Type B pancreatic cell (in vitro differentiated cells): ENCODE data around the gene POU2F1. TPM values are rescaled to one million over a fixed set of nuclear protein-coding genes. Genes with fewer than 3 reads are reported as not detected.

ENCODE experiments used
- DNase-seq: peaks from one replicate; pipeline ENCODE4 v3.0.0; 2021; ENCODE audit warnings: mixed read lengths; ENCODE audit not compliant: unreplicated experiment; ENCODE audit errors: extremely low spot score
- H3K27ac Mint-ChIP-seq: 2 replicates; pipeline ENCODE4 v1.8.0; 2021; ENCODE audit warnings: mild to moderate bottlenecking, mixed read lengths
- H3K27me3 Mint-ChIP-seq: 2 replicates; pipeline ENCODE4 v1.8.0; 2021; ENCODE audit warnings: mixed read lengths
- H3K36me3 Mint-ChIP-seq: 2 replicates; pipeline ENCODE4 v1.8.0; 2021; ENCODE audit warnings: mixed read lengths
- H3K4me1 Mint-ChIP-seq: one replicate; pipeline ENCODE4 v1.8.0; 2021; ENCODE audit warnings: mixed read lengths; ENCODE audit not compliant: unreplicated experiment
- H3K4me3 Mint-ChIP-seq: 2 replicates; pipeline ENCODE4 v1.8.0; 2021; ENCODE audit warnings: mild to moderate bottlenecking, mixed read lengths
- H3K9me3 Mint-ChIP-seq: 2 replicates; pipeline ENCODE4 v1.8.0; 2021; ENCODE audit warnings: mixed read lengths
- total RNA-seq: library from RNA; stranded (reverse); gene quantifications from 2 replicates; pipeline ENCODE4 v1.2.1, GENCODE V29; 2021; ENCODE audit warnings: low replicate concordance
- TF ChIP-seq, protein P1 (sequence below): fragments of 200-600 bp; sonication (generic); conservative IDR thresholded peaks from 2 replicates; pipeline ENCODE4 v1.5.0; 2021; ENCODE audit warnings: antibody characterized with exemption, mild to moderate bottlenecking

Gene POU2F1
- total RNA-seq, 1 donor from 2014 or later: 24.2 TPM

- DNase-seq: no peak
- Mint-ChIP-seq H3K9me3 (peaks cover 21% of the 10 kb centered on the region), H3K27me3 (no peaks in the 10 kb centered on the region), H3K36me3 (peaks cover 36% of the 10 kb centered on the region), H3K4me3 (no peak overlapping the region), H3K27ac (no peak overlapping the region), H3K4me1 (no peaks in the 10 kb centered on the region)
- TF ChIP-seq, protein P1, sequence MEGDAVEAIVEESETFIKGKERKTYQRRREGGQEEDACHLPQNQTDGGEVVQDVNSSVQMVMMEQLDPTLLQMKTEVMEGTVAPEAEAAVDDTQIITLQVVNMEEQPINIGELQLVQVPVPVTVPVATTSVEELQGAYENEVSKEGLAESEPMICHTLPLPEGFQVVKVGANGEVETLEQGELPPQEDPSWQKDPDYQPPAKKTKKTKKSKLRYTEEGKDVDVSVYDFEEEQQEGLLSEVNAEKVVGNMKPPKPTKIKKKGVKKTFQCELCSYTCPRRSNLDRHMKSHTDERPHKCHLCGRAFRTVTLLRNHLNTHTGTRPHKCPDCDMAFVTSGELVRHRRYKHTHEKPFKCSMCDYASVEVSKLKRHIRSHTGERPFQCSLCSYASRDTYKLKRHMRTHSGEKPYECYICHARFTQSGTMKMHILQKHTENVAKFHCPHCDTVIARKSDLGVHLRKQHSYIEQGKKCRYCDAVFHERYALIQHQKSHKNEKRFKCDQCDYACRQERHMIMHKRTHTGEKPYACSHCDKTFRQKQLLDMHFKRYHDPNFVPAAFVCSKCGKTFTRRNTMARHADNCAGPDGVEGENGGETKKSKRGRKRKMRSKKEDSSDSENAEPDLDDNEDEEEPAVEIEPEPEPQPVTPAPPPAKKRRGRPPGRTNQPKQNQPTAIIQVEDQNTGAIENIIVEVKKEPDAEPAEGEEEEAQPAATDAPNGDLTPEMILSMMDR: no peak
Measured at GRCh38 chr1:167322483-167322882, 101.8 kb downstream of the POU2F1 start.

GRCh38 chr1:167325151-167325550 lies 104.5 kb downstream of the POU2F1 start:
- peaks cover 32% of the 10 kb centered on the region for H3K36me3 Mint-ChIP-seq
- TF ChIP-seq, protein P1: no peak
- peaks cover 21% of the 10 kb centered on the region for H3K9me3 Mint-ChIP-seq
- H3K4me3 Mint-ChIP-seq: no peak overlapping the region
- no peak for DNase-seq
- no peaks in the 10 kb centered on the region for H3K27me3 Mint-ChIP-seq
- H3K4me1 Mint-ChIP-seq: no peaks in the 10 kb centered on the region
- no peak overlapping the region for H3K27ac Mint-ChIP-seq

DNA sequence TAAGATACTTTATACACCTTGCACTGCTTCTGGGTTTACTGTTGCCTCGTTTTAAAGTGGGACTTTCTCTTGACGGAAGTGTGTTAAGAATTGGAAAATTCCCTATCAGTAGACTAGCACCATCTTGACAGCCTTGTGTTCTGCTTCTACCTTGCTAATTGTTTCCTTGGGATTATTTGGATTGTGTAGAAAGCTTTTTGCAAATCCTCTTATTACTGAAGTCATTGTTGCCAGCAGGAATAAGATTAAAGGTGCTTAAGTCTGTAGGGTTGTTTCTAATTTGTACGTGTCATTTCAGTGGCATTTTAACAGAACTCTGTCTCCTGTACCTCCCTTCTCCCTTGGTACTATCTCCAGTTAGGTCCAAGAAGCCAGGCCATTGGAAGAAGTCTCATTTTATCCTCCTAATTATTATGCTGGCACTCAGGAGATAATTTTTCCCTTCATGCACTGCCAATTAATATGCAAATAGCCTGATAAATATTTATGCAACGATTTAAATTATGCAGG lies 107.7 kb downstream of the POU2F1 start:
- H3K27me3 Mint-ChIP-seq: no peaks in the 10 kb centered on the region
- H3K4me1 Mint-ChIP-seq: no peaks in the 10 kb centered on the region
- DNase-seq: no peak
- TF ChIP-seq, protein P1: no peak
- peaks cover 16% of the 10 kb centered on the region for H3K36me3 Mint-ChIP-seq
- H3K27ac Mint-ChIP-seq: no peak overlapping the region
- no peak overlapping the region for H3K4me3 Mint-ChIP-seq
- H3K9me3 Mint-ChIP-seq: no peaks in the 10 kb centered on the region

DNA sequence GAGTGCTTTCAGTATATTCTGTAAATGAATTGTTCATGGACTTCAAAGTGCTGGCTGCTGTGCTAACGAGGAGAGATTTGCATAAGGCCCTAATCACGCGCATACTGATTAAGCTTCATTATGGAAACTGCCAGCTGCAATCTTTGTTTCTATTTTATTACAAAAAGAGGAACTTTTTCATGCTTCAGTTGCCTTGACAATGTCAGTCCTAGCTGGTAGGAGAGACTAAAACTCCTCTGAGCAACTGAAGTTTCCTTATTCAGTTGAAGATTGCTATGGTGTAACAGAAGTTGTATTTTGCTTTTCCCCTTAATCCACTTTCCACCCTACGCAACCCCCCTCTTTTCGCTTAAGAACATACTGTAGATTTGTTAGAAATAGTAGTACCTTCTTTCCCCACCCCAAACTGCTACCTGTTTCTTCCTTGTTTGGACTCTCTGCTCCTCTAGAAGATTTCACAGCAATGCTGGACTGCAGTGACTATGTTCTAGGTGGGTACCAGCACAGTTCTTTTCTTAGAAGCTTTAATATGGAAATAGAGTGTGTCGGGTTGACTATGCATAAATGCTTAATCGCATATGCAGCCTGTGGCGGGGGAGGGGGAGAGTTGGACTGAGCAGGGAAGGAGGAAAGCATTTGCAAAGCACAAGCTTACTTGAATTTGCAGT lies 108.3 kb downstream of the POU2F1 start:
- Mint-ChIP-seq H3K36me3 (peaks cover 13% of the 10 kb centered on the region), H3K27ac (no peak overlapping the region), H3K9me3 (no peaks in the 10 kb centered on the region), H3K27me3 (no peaks in the 10 kb centered on the region), H3K4me1 (no peaks in the 10 kb centered on the region), H3K4me3 (no peak overlapping the region)
- TF ChIP-seq, protein P1: no peak
- no peak for DNase-seq

- no peak overlapping the region for H3K4me3 Mint-ChIP-seq
- peaks cover 8% of the 10 kb centered on the region for H3K36me3 Mint-ChIP-seq
- H3K9me3 Mint-ChIP-seq: no peaks in the 10 kb centered on the region
- DNase-seq: no peak
- TF ChIP-seq, protein P1: no peak
- H3K27me3 Mint-ChIP-seq: no peaks in the 10 kb centered on the region
- H3K27ac Mint-ChIP-seq: no peak overlapping the region
- H3K4me1 Mint-ChIP-seq: no peaks in the 10 kb centered on the region
Measured at GRCh38 chr1:167330601-167331293, 110.1 kb downstream of the POU2F1 start.
